Esophagus muscularis mucosa (tissue), 3 donors: ENCODE data around the gene DKC1.

ENCODE experiments used
- EP300 ChIP-seq: sonication (generic); formaldehyde crosslinking; IDR thresholded peaks from one replicate; pipeline ENCODE4 v1.6.1; 2017; ENCODE audit warnings: antibody characterized with exemption
- POLR2A ChIP-seq: fragments of 450-650 bp; IDR thresholded peaks from one replicate; pipeline ENCODE4 v1.6.1; 2017; ENCODE audit warnings: antibody characterized with exemption, moderate library complexity, mild to moderate bottlenecking, low read depth
- POLR2AphosphoS5 ChIP-seq, 2 donors: sonication (generic); formaldehyde crosslinking; IDR thresholded peaks; one replicate each; pipeline ENCODE4 v1.6.1; 2017; ENCODE audit warnings: antibody characterized with exemption in 2 of 2

GRCh38 chrX:154732421-154733065 lies 30.1 kb upstream of the DKC1 start:
- TF ChIP-seq POLR2AphosphoS5 (IDR thresholded peaks at IDR 0.05) (no peak), EP300 (no peak), POLR2A (no peak)
